Tibial nerve (tissue), 4 donors: ENCODE measurements around the gene TPM3. TPM values are rescaled to one million over a fixed set of nuclear protein-coding genes. Genes with fewer than 3 reads are reported as not detected.
"Not testable (repeated sequence)": the region's sequence is repeated elsewhere in the genome, so short reads cannot be mapped to it uniquely, and the experiment has no call there.

Experiments
- DNase-seq, 2 donors: peaks; one replicate each; pipeline ENCODE4 v3.0.0-alpha.2; 2019; ENCODE audit warnings: low spot score in 2 of 2
- H3K27ac ChIP-seq, 4 donors: fragments of 200-600 bp; sonication (generic) in 3 of 4; one replicate each; pipeline ENCODE4 v1.5.1; 2017 to 2019; ENCODE audit warnings: mild to moderate bottlenecking in 1 of 4
- H3K27me3 ChIP-seq, 2 donors: fragments of 200-600 bp; sonication (generic) in 1 of 2; one replicate each; pipeline versions ENCODE4 v1.5.1 to v1.6.0; 2017 to 2019
- H3K36me3 ChIP-seq, 3 donors: fragments of 200-600 bp; sonication (generic); one replicate each; pipeline ENCODE4 v1.5.1; 2018 to 2019
- H3K4me1 ChIP-seq, 4 donors: fragments of 200-600 bp; sonication (generic) in 3 of 4; one replicate each; pipeline ENCODE4 v1.5.1; 2017 to 2019
- H3K4me3 ChIP-seq, 4 donors: fragments of 200-600 bp; sonication (generic) in 3 of 4; one replicate each; pipeline ENCODE4 v1.5.1; 2017 to 2019; ENCODE audit warnings: mild to moderate bottlenecking in 1 of 4, moderate library complexity in 1 of 4
- H3K9me3 ChIP-seq, 4 donors: fragments of 200-600 bp; sonication (generic) in 3 of 4; one replicate each; pipeline ENCODE4 v1.5.1; 2017 to 2019
- CTCF ChIP-seq, 5 experiments: fragments of 200-600 bp in 3 of 5; fragments of 450-650 bp in 2 of 5; sonication (generic) in 3 of 5; IDR thresholded peaks; one replicate each; pipeline ENCODE4 v1.5.1; 2016 to 2019; ENCODE audit warnings: antibody characterized with exemption in 5 of 5, mild to moderate bottlenecking in 3 of 5, moderate library complexity in 2 of 5
- EP300 ChIP-seq, 2 donors: sonication (generic); formaldehyde crosslinking; IDR thresholded peaks; one replicate each; pipeline ENCODE4 v1.6.1; 2017; ENCODE audit warnings: antibody characterized with exemption in 2 of 2, mild to moderate bottlenecking in 1 of 2
- POLR2A ChIP-seq, 2 donors: fragments of 450-650 bp; IDR thresholded peaks; one replicate each; pipeline ENCODE4 v1.6.1; 2017; ENCODE audit warnings: antibody characterized with exemption in 2 of 2, mild to moderate bottlenecking in 2 of 2, moderate library complexity in 2 of 2
- WGBS, 2 donors: methylation state at CpG; one replicate each; pipeline ENCODE4 v1.1.5; 2018; 5-methylcytosine and 5-hydroxymethylcytosine counted together
- total RNA-seq, 4 donors: library from RNA; depleted of rRNA; stranded (reverse); fragments of >200 nt; gene quantifications; one replicate each; pipeline ENCODE4 v1.1.0, GENCODE V29; 2016

The TPM3 gene
- total RNA-seq, 4 donors from 2014 or later, result 170 to 251 (median 222) TPM

GRCh38 chr1:154141240-154141639 lies 50.7 kb downstream of the TPM3 start:
- no peak overlapping the region for H3K27ac ChIP-seq

GRCh38 chr1:154137888-154138287 lies 54.0 kb downstream of the TPM3 start:
- no peak for DNase-seq
- Histone ChIP-seq H3K4me3 (no peak overlapping the region), H3K9me3 (no peaks in the 10 kb centered on the region), H3K36me3 (no peaks in the 10 kb centered on the region), H3K4me1 (peaks cover 0 to 3% (median 0%) of the 10 kb centered on the region in 4 donors), H3K27ac (no peak overlapping the region), H3K27me3 (no peaks in the 10 kb centered on the region)
- no peak for TF ChIP-seq EP300 (IDR thresholded peaks at IDR 0.05)
- TF ChIP-seq CTCF (IDR thresholded peaks at IDR 0.05), result no peak
- TF ChIP-seq POLR2A (IDR thresholded peaks at IDR 0.05), result no peak
- WGBS, 2 donors, result 78 to 84% methylated on average over 3 of the region's 3 CpGs

More at GRCh38 chr1:154141240-154141639, 50.7 kb downstream of the TPM3 start:
- Histone ChIP-seq H3K4me3 (no peak overlapping the region), H3K27me3 (no peaks in the 10 kb centered on the region), H3K4me1 (peaks cover 0 to 3% (median 0%) of the 10 kb centered on the region in 4 donors), H3K9me3 (no peaks in the 10 kb centered on the region), H3K36me3 (no peaks in the 10 kb centered on the region)
- no peak for DNase-seq
- 35 to 37% methylated on average over 3 of the region's 3 CpGs for WGBS, 2 donors
- TF ChIP-seq CTCF (IDR thresholded peaks at IDR 0.05) (no peak), POLR2A (IDR thresholded peaks at IDR 0.05) (no peak), EP300 (IDR thresholded peaks at IDR 0.05) (no peak)

- no peaks in the 10 kb centered on the region for H3K9me3 ChIP-seq
- TF ChIP-seq EP300 (IDR thresholded peaks at IDR 0.05) (no peak), CTCF (IDR thresholded peaks at IDR 0.05) (no peak), POLR2A (IDR thresholded peaks at IDR 0.05) (no peak)
- H3K27me3 ChIP-seq, result no peaks in the 10 kb centered on the region
- no peak overlapping the region for H3K27ac ChIP-seq
- 91 to 100% methylated on average over 2 of the region's 2 CpGs for WGBS, 2 donors
- no peak for DNase-seq
- H3K36me3 ChIP-seq, result no peaks in the 10 kb centered on the region
- H3K4me3 ChIP-seq, result no peak overlapping the region
- H3K4me1 ChIP-seq, result no peaks in the 10 kb centered on the region
These were observed 58.6 kb downstream of the TPM3 start for GRCh38 chr1:154133256-154133655.

- WGBS, 2 donors, result 51 to 60% methylated on average over 2 of the region's 2 CpGs
- Histone ChIP-seq H3K4me3 (no peak overlapping the region), H3K9me3 (no peaks in the 10 kb centered on the region), H3K36me3 (no peaks in the 10 kb centered on the region), H3K27ac (no peak overlapping the region), H3K27me3 (no peaks in the 10 kb centered on the region), H3K4me1 (no peaks in the 10 kb centered on the region)
- TF ChIP-seq CTCF (IDR thresholded peaks at IDR 0.05) (no peak), EP300 (IDR thresholded peaks at IDR 0.05) (no peak), POLR2A (IDR thresholded peaks at IDR 0.05) (no peak)
- DNase-seq, result no peak
These were observed 62.4 kb downstream of the TPM3 start for GRCh38 chr1:154129391-154129970.

- not testable (repeated sequence) for H3K36me3 ChIP-seq, H3K9me3 ChIP-seq, H3K4me1 ChIP-seq, H3K4me3 ChIP-seq, H3K27me3 ChIP-seq, H3K27ac ChIP-seq, DNase-seq
- 92 to 95% methylated on average over 11 of the region's 11 CpGs for WGBS, 2 donors
These were observed 68.7 kb downstream of the TPM3 start for GRCh38 chr1:154123205-154123604.

GRCh38 chr1:154117642-154118041 lies 74.3 kb downstream of the TPM3 start:
- H3K36me3 ChIP-seq, result no peaks in the 10 kb centered on the region
- WGBS, 2 donors, result 79 to 81% methylated on average over 5 of the region's 5 CpGs
- H3K27me3 ChIP-seq, result no peaks in the 10 kb centered on the region
- H3K4me3 ChIP-seq, result no peak overlapping the region
- H3K4me1 ChIP-seq, result no peaks in the 10 kb centered on the region
- H3K9me3 ChIP-seq, result no peaks in the 10 kb centered on the region
- TF ChIP-seq EP300 (IDR thresholded peaks at IDR 0.05), result no peak
- no peak for TF ChIP-seq POLR2A (IDR thresholded peaks at IDR 0.05)
- TF ChIP-seq CTCF (IDR thresholded peaks at IDR 0.05), result no peak
- no peak overlapping the region for H3K27ac ChIP-seq
- no peak for DNase-seq
